HEK293T (cell line): Measurements from ENCODE around the gene VSTM2L.

Experiments used
- ARNT ChIP-seq: fragments of 450-650 bp; IDR thresholded peaks from 2 replicates; pipeline ENCODE4 v1.6.1; 2017; ENCODE audit warnings: mild to moderate bottlenecking
- BHLHE40 ChIP-seq: fragments of 450-650 bp; IDR thresholded peaks from 2 replicates; pipeline ENCODE4 v1.6.1; 2016; ENCODE audit warnings: mild to moderate bottlenecking, moderate library complexity, borderline replicate concordance
- ELF4 ChIP-seq: fragments of 450-650 bp; IDR thresholded peaks from 2 replicates; pipeline ENCODE4 v1.6.1; 2017; ENCODE audit warnings: antibody characterized with exemption
- FOXA1 ChIP-seq: fragments of 450-650 bp; IDR thresholded peaks from 2 replicates; pipeline ENCODE4 v1.6.1; 2016; ENCODE audit warnings: mild to moderate bottlenecking
- FOXK2 ChIP-seq: fragments of 450-650 bp; IDR thresholded peaks from 2 replicates; pipeline ENCODE4 v1.6.1; 2016; ENCODE audit warnings: mild to moderate bottlenecking
- FOXM1 ChIP-seq: fragments of 450-650 bp; IDR thresholded peaks from 2 replicates; pipeline ENCODE4 v1.6.1; 2017; ENCODE audit warnings: mild to moderate bottlenecking, borderline replicate concordance
- HDGF ChIP-seq: fragments of 450-650 bp; IDR thresholded peaks from 2 replicates; pipeline ENCODE4 v1.6.1; 2017; ENCODE audit warnings: antibody characterized with exemption, borderline replicate concordance
- LEF1 ChIP-seq: fragments of 450-650 bp; IDR thresholded peaks from 2 replicates; pipeline ENCODE4 v1.6.1; 2017; ENCODE audit warnings: mild to moderate bottlenecking, borderline replicate concordance
- NFRKB ChIP-seq: fragments of 450-650 bp; IDR thresholded peaks from 2 replicates; pipeline ENCODE4 v1.6.1; 2016; ENCODE audit warnings: mild to moderate bottlenecking, moderate library complexity
- PKNOX1 ChIP-seq: fragments of 450-650 bp; IDR thresholded peaks from 2 replicates; pipeline ENCODE4 v1.6.1; 2016
- SP1 ChIP-seq: fragments of 450-650 bp; IDR thresholded peaks from 2 replicates; pipeline ENCODE4 v1.6.1; 2017
- TARDBP ChIP-seq: fragments of 450-650 bp; IDR thresholded peaks from 2 replicates; pipeline ENCODE4 v1.6.1; 2016
- ZNF384 ChIP-seq: fragments of 450-650 bp; IDR thresholded peaks from 2 replicates; pipeline ENCODE4 v1.6.1; 2016

- TF ChIP-seq ZNF384 (no peak), FOXM1 (no peak), SP1 (no peak), HDGF (no peak), NFRKB (no peak), ELF4 (no peak), FOXK2 (no peak), ARNT (no peak), BHLHE40 (no peak), TARDBP (no peak), FOXA1 (no peak), PKNOX1 (no peak), LEF1 (no peak)
Observed at GRCh38 chr20:37956107-37956585, 53.2 kb downstream of the VSTM2L start.
